HCT116 (cell line): ENCODE data around the gene MGAT4A. TPM values are rescaled to one million over a fixed set of nuclear protein-coding genes. Genes with fewer than 3 reads are reported as not detected.

ENCODE experiments used
- ATAC-seq: fragments of 200-7000 bp; cut with Tn5 transposase; 2 replicates; pipeline ENCODE4 v1.9.1; 2020; ENCODE audit warnings: mild to moderate bottlenecking, moderate library complexity
- BruUV-seq: library from RNA; stranded (reverse); fragments of 400-500 nt; replicated peaks from 2 replicates; lab custom pipeline; 2021; lab: Mats Ljungman, UMichigan
- CTCF ChIA-PET: fragments of 300-600 bp; sonication (Branson Sonifier 250); formaldehyde crosslinking; loops from one replicate; lab custom pipeline; 2021; ENCODE audit warnings: antibody characterized with exemption; lab: Charles Lee
- POLR2A ChIA-PET: fragments of 300-600, 350-600 bp; sonication (Branson Sonifier 250); formaldehyde crosslinking; loops from one replicate; lab custom pipeline; 2021; ENCODE audit warnings: antibody characterized with exemption; lab: Charles Lee
- RAD21 ChIA-PET, 2 experiments: fragments of 300-600 bp; sonication (Branson Sonifier 250); formaldehyde crosslinking; loops; one replicate each; lab custom pipeline; 2023; ENCODE audit warnings: low total read pairs in 2 of 2; ENCODE audit not compliant: uncharacterized antibody in 2 of 2, unreplicated experiment in 2 of 2, low non-redundant PET in 1 of 2; lab: Charles Lee
- DNase-seq: peaks from one replicate; pipeline ENCODE4 v3.0.0-alpha.2; 2010; ENCODE audit warnings: low read depth, low spot score
- H2AFZ ChIP-seq: fragments of 200-600 bp; shearing (Covaris generic), sonication (generic); 2 replicates; pipeline ENCODE4 v1.6.1; 2017; ENCODE audit warnings: low read depth, mixed run types, mixed read lengths, antibody characterized with exemption, low read length; ENCODE audit not compliant: poor library complexity, severe bottlenecking
- H3K27ac ChIP-seq: 2 replicates; pipeline ENCODE4 v1.5.1; 2012; ENCODE audit warnings: low read depth, low read length
- H3K27me3 ChIP-seq: fragments of 200-600 bp; sonication (generic); 2 replicates; pipeline ENCODE4 v1.6.1; 2016; ENCODE audit warnings: mixed run types, low read length, mixed read lengths; ENCODE audit not compliant: insufficient read depth
- H3K36me3 ChIP-seq, 2 experiments: fragments of 200-500 bp in 1 of 2; fragments of 200-600 bp in 1 of 2; sonication (Bioruptor generic) in 1 of 2; sonication (generic) in 1 of 2; 2 replicates each; pipeline versions ENCODE4 v1.5.1 to v1.6.1; 2014 to 2016; ENCODE audit warnings: low read length in 2 of 2, inconsistent platforms in 1 of 2, mixed read lengths in 1 of 2, mixed run types in 1 of 2; ENCODE audit not compliant: insufficient read depth in 2 of 2, control insufficient read depth in 1 of 2
- H3K4me1 ChIP-seq, 2 experiments: fragments of 200-600 bp in 1 of 2; sonication (generic) in 1 of 2; 2 replicates each; pipeline versions ENCODE4 v1.5.1 to v1.6.1; 2012 to 2017; ENCODE audit warnings: low read length in 2 of 2, inconsistent platforms in 1 of 2, mild to moderate bottlenecking in 1 of 2, mixed read lengths in 1 of 2, mixed run types in 1 of 2, moderate library complexity in 1 of 2; ENCODE audit not compliant: insufficient read depth in 2 of 2, control insufficient read depth in 1 of 2
- H3K4me2 ChIP-seq: fragments of 200-600 bp; sonication (generic); 2 replicates; pipeline ENCODE4 v1.6.1; 2017; ENCODE audit warnings: mixed run types, low read length, mixed read lengths
- H3K4me3 ChIP-seq, 2 experiments: fragments of 200-600 bp in 1 of 2; sonication (generic) in 1 of 2; replicated peaks in 1 of 2; 2 replicates each; pipeline ENCODE4 v1.5.1; 2011 to 2016; ENCODE audit warnings: low read length in 2 of 2, control low read depth in 1 of 2, low read depth in 1 of 2, mild to moderate bottlenecking in 1 of 2, mixed read lengths in 1 of 2, mixed run types in 1 of 2
- H3K79me2 ChIP-seq: fragments of 200-600 bp; sonication (generic); 2 replicates; pipeline ENCODE4 v1.6.1; 2017; ENCODE audit warnings: mild to moderate bottlenecking, mixed run types, low read length, moderate library complexity, mixed read lengths; ENCODE audit not compliant: insufficient read depth
- H3K9ac ChIP-seq: fragments of 200-600 bp; sonication (generic); 2 replicates; pipeline ENCODE4 v1.6.1; 2016; ENCODE audit warnings: low read length, mixed read lengths
- H3K9me2 ChIP-seq: fragments of 200-600 bp; sonication (generic), shearing (Covaris generic); 2 replicates; pipeline ENCODE4 v1.6.1; 2017; ENCODE audit warnings: mixed run types, mild to moderate bottlenecking, moderate library complexity; ENCODE audit not compliant: insufficient read depth
- H3K9me3 ChIP-seq, 2 experiments: fragments of 200-500 bp in 1 of 2; fragments of 200-600 bp in 1 of 2; sonication (Bioruptor generic) in 1 of 2; sonication (generic) in 1 of 2; 2 replicates each; pipeline ENCODE4 v1.6.1; 2014 to 2017; ENCODE audit warnings: low read length in 2 of 2, mixed read lengths in 2 of 2, inconsistent platforms in 1 of 2, low read depth in 1 of 2, mild to moderate bottlenecking in 1 of 2, mixed run types in 1 of 2, moderate library complexity in 1 of 2; ENCODE audit not compliant: control insufficient read depth in 1 of 2, insufficient read depth in 1 of 2
- H4K20me1 ChIP-seq: fragments of 200-600 bp; sonication (generic), shearing (Covaris generic); 2 replicates; pipeline ENCODE4 v1.6.1; 2017; ENCODE audit warnings: mixed run types, mild to moderate bottlenecking, moderate library complexity; ENCODE audit not compliant: insufficient read depth
- ATF3 ChIP-seq: IDR thresholded peaks from 2 replicates; pipeline ENCODE4 v1.6.1; 2012
- CBX3 ChIP-seq: IDR thresholded peaks from 2 replicates; pipeline ENCODE4 v1.6.1; 2012; ENCODE audit warnings: low read depth
- CEBPB ChIP-seq: IDR thresholded peaks from 2 replicates; pipeline ENCODE4 v1.6.1; 2012; ENCODE audit warnings: low read depth
- CTCF ChIP-seq, 3 experiments: fragments of 200-600 bp in 1 of 3; sonication (generic) in 1 of 3; IDR thresholded peaks in 2 of 3; conservative IDR thresholded peaks in 1 of 3; 2 replicates each; pipeline ENCODE4 v1.5.1; 2012 to 2017; ENCODE audit warnings: low read depth in 2 of 3, low read length in 2 of 3, antibody characterized with exemption in 1 of 3, borderline replicate concordance in 1 of 3, control low read depth in 1 of 3, mild to moderate bottlenecking in 1 of 3, mixed read lengths in 1 of 3, mixed run types in 1 of 3, moderate library complexity in 1 of 3; ENCODE audit not compliant: insufficient read depth in 1 of 3
- EGR1 ChIP-seq: IDR thresholded peaks from 2 replicates; pipeline ENCODE4 v1.6.1; 2012; ENCODE audit warnings: low read depth
- ELF1 ChIP-seq: IDR thresholded peaks from 2 replicates; pipeline ENCODE4 v1.6.1; 2012; ENCODE audit warnings: low read depth, borderline replicate concordance
- EZH2 ChIP-seq: fragments of 200-600 bp; sonication (generic); IDR thresholded peaks from 2 replicates; pipeline ENCODE4 v1.6.1; 2017; ENCODE audit warnings: antibody characterized with exemption, mixed run types
- EZH2phosphoT487 ChIP-seq: fragments of 200-600 bp; IDR thresholded peaks from 2 replicates; pipeline ENCODE4 v1.6.1; 2018; ENCODE audit warnings: antibody characterized with exemption, borderline replicate concordance
- FOSL1 ChIP-seq: IDR thresholded peaks from 2 replicates; pipeline ENCODE4 v1.6.1; 2012; ENCODE audit warnings: low read depth
- JUND ChIP-seq: IDR thresholded peaks from 2 replicates; pipeline ENCODE4 v1.6.1; 2012
- POLR2A ChIP-seq: IDR thresholded peaks from 2 replicates; pipeline ENCODE4 v1.7.0; 2011; ENCODE audit warnings: borderline replicate concordance; ENCODE audit not compliant: insufficient read depth, insufficient read length; ENCODE audit errors: extremely low read depth
- POLR2AphosphoS5 ChIP-seq: IDR thresholded peaks from 2 replicates; pipeline ENCODE4 v1.6.1; 2011; ENCODE audit warnings: mild to moderate bottlenecking, low read depth, low read length, moderate library complexity
- SP1 ChIP-seq: IDR thresholded peaks from 2 replicates; pipeline ENCODE4 v1.6.1; 2012; ENCODE audit warnings: low read depth
- SRF ChIP-seq: IDR thresholded peaks from 2 replicates; pipeline ENCODE4 v1.6.1; 2012; ENCODE audit warnings: low read depth
- YY1 ChIP-seq: IDR thresholded peaks from 2 replicates; pipeline ENCODE4 v1.6.1; 2011; ENCODE audit warnings: low read length, low read depth, moderate library complexity, mild to moderate bottlenecking; ENCODE audit not compliant: insufficient replicate concordance; ENCODE audit errors: extremely low read depth
- ZBTB33 ChIP-seq: IDR thresholded peaks from 2 replicates; pipeline ENCODE4 v1.6.1; 2011; ENCODE audit warnings: mild to moderate bottlenecking, low read length, moderate library complexity; ENCODE audit not compliant: insufficient replicate concordance; ENCODE audit errors: extremely low read depth
- ZNF274 ChIP-seq: fragments of 200-500 bp; sonication (Bioruptor generic); IDR thresholded peaks from 2 replicates; pipeline ENCODE4 v1.6.1; 2014; ENCODE audit warnings: mild to moderate bottlenecking, low read depth, low read length, inconsistent platforms
- intact Hi-C: fragments of 100-400 bp; cut with micrococcal nuclease; formaldehyde crosslinking; loops from 2 replicates; pipeline ENCODE4 v1.10.0; 2022
- total RNA-seq: library from RNA; stranded (reverse); gene quantifications from one replicate; pipeline ENCODE4 v1.2.1, GENCODE V29; 2021; ENCODE audit not compliant: unreplicated experiment

Gene MGAT4A
- total RNA-seq, 1 experiment from 2014 or later: 10.2 TPM

- Histone ChIP-seq H3K27me3 (no peaks in the 10 kb centered on the region), H3K79me2 (no peaks in the 10 kb centered on the region), H3K9me2 (no peaks in the 10 kb centered on the region), H3K4me3 (no peak overlapping the region), H3K4me1 (peaks cover 0 to 8% of the 10 kb centered on the region in 2 experiments; a peak in 1 of 4 replicates), H3K9me3 (no peaks in the 10 kb centered on the region), H3K9ac (no peak overlapping the region)
- POLR2A ChIA-PET: no interaction called here
- TF ChIP-seq JUND (no peak), ZNF274 (no peak), SRF (no peak), ATF3 (no peak), CEBPB (no peak), EZH2 (no peak), POLR2AphosphoS5 (no peak), CBX3 (no peak), YY1 (no peak)
- TF ChIP-seq, all 23 proteins: peak for 0
- Histone ChIP-seq H2AFZ (no peak overlapping the region), H3K36me3 (no peaks in the 10 kb centered on the region), H4K20me1 (no peaks in the 10 kb centered on the region), H3K27ac (no peak overlapping the region), H3K4me2 (no peak overlapping the region)
- intact Hi-C loops: no loop called here
- DNase-seq (no peak), ATAC-seq (no peak)
- CTCF ChIA-PET: no interaction called here
- BruUV-seq: no TSS peak
- RAD21 ChIA-PET: no interaction called here
Observed at GRCh38 chr2:98726735-98727368, 4.1 kb downstream of the MGAT4A start.

- Histone ChIP-seq H3K79me2 (no peaks in the 10 kb centered on the region), H4K20me1 (no peaks in the 10 kb centered on the region), H3K27me3 (no peaks in the 10 kb centered on the region), H3K36me3 (no peaks in the 10 kb centered on the region), H3K27ac (no peak overlapping the region), H3K9ac (no peak overlapping the region), H3K9me3 (no peaks in the 10 kb centered on the region), H2AFZ (no peak overlapping the region), H3K4me3 (no peak overlapping the region), H3K4me1 (peaks cover 0 to 4% of the 10 kb centered on the region in 2 experiments; a peak in 1 of 4 replicates), H3K4me2 (no peak overlapping the region), H3K9me2 (no peaks in the 10 kb centered on the region)
- intact Hi-C loops: no loop called here
- DNase-seq: no peak
- RAD21 ChIA-PET: no interaction called here
- BruUV-seq: no TSS peak
- CTCF ChIA-PET: no interaction called here
- no peak for ATAC-seq
- POLR2A ChIA-PET: no interaction called here
- TF ChIP-seq POLR2A: no peak
- TF ChIP-seq EZH2phosphoT487: no peak
- TF ChIP-seq CTCF (IDR thresholded peaks at IDR 0.05 in 2 of 3, conservative IDR thresholded peaks at IDR 0.05 in 1 of 3; ENCODE audit: borderline replicate concordance in 1 of 3, insufficient read depth in 1 of 3, low read depth in 2 of 3, low read length in 2 of 3): no peak
- no peak for TF ChIP-seq JUND
- TF ChIP-seq SP1: no peak
- no peak for TF ChIP-seq ZBTB33
- TF ChIP-seq FOSL1: no peak
- TF ChIP-seq YY1: no peak
- no peak for TF ChIP-seq CEBPB
- no peak for TF ChIP-seq EZH2
- TF ChIP-seq EGR1: no peak
- no peak for TF ChIP-seq ELF1
Observed at GRCh38 chr2:98726205-98726604, 4.7 kb downstream of the MGAT4A start.
